HG03521 (cell line): Measurements from ENCODE around the gene C17orf107.
"Not testable (repeated sequence)": the region's sequence is repeated elsewhere in the genome, so short reads cannot be mapped to it uniquely, and the experiment has no call there.

Experiments
- ATAC-seq: cut with Tn5 transposase; IDR thresholded peaks from one replicate; pipeline ENCODE4 v1.9.1; 2021; ENCODE audit warnings: mild to moderate bottlenecking, moderate library complexity; ENCODE audit not compliant: unreplicated experiment

Gene C17orf107

DNA sequence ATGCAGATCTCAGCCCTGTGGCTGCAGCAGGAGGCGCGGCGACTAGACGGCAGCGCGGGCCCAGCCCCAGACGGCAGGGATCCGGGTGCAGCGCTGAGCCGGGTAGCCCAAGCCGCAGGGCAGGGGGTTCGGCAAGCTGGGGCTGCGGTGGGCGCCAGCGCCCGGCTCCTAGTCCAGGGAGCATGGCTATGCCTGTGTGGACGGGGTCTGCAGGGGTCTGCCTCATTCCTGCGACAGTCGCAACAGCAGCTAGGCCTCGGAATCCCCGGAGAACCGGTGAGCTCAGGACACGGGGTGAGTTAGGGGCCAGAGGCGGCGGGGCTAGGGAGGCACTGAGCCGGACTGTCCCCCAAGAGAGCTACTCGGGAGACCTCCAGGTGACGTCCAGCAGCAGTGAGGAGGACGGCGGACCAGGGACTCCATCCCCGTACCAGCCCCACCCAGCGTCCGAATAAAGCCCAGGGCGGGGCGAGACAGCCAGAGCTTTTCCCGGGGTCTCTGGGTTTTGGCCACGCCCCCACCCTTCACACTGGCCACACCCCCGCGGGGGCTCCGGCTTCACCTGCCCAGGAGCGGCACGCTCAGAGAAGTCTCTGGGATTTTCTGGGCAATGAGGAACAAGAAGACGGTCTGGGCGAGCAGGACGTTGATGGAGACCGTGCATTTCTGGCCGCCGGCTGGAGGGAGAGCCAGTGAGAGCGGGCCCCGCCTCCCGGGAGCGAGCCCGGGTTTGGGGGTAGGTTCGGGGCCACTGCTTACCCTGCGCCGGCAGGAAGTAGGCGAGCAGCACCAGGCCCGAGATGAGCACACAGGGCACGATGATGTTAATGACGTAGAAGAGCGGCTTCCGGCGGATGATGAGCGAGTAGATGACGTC, 1.1 kb downstream of the C17orf107 start:
- no peak for ATAC-seq

DNA sequence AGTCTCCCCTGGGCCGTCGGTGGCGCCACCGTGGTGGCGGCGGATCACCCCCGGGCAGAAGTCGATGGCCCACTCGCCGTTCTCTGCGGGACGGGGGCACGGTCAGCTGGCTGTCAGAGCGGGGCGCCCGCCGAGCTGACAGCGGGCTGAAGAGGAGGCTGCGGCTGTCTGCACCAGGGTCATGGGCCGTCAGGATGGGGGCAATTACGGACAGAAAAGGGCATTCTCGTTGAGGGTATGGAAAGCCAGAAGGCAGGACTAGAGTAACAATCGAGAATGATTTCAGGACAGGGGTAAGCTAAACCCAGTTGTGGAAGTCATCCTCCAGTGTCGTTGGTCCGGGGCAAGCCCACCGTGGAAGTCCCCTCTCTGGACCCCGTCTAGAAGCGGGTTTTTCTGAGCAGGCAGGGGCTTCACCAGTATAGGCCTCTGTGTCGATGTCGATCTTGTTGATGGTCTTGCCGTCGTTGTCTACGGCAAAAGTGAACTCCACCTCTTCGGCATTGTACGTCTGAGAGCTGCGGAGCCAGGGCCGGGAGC, 1.8 kb downstream of the C17orf107 start:
- no peak for ATAC-seq

GRCh38 chr17:4901648-4902344, 2.5 kb downstream of the C17orf107 start:
- ATAC-seq = no peak

DNA sequence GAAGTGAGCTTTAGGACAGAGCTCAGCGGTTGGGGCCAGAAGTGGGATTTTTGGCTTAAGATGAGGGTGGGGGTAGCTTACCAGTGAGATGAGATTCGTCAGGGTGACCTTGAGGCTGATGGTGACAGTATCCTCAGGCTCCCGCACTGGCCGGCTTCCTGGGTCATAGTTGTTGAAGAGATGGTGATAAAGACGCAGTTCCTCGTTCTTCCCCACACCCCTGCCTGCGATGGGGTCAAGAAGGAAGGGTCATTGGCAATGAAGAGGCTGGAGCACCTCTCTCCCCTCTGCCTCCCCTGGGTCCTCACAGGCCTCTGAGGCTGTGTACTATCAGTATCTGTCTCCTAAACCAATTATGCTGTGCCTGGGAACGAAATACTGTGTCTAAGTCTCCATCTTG, 3.2 kb downstream of the C17orf107 start:
- no peak for ATAC-seq

GRCh38 chr17:4903051-4903818, 3.9 kb downstream of the C17orf107 start, which contains the start of gene CHRNE:
Gene CHRNE (minus strand): TSS chr17:4903098. CDS start chr17:4903063, 35 bp downstream.
- no peak for ATAC-seq

GRCh38 chr17:4906642-4907041, 7.3 kb downstream of the C17orf107 start:
- ATAC-seq = not testable (repeated sequence)

DNA sequence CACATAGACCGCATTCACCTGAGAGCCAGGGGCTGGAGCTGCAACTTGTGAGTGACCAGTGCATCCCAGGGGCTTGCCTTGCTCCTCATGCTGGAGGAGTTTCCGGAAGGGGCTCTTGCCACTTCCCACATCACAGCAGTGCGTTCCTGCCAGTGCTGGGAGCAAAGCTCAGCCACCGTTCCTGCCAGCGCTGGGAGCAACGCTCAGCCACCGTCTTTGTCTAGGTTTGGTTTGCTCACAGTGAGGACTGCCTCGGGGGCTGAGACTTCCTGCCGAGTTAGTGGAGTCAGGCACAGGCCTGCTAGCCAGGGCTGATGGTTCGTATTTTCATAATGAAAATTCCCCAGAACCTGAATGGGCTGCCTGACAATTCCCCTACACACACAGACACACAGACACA, 9.0 kb downstream of the C17orf107 start:
- no peak for ATAC-seq

DNA sequence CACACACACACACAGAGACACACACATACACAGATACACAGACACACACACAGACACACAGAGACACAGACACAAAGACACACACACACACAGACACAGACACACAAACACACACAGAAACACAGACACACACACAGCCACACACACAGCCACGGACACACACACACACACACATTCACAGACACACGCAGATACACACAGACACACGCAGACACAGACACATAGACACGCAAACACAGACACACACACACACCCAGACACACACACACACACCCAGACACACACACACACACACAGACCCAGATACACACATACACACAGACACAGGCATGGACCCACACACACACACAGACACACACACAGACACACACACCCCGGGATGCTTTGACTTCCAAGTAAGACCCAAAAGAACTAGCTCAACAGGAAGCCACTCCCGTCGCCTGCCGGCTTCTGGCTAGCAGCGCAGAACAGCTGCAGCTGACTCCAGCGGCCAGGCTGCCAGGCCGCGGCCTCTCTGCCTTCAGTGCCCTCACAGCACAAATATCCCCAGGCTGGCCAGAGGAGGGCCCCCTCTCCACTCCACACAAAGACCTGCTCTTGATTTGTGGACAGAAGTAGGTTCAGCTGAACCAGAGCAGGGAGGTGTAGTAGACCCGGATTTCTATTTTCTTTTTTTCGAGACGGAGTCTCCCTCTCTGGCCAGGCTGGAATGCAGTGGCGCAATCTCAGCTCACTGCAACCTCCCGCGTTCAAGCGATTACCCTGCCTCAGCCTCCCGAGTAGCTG, 9.6 kb downstream of the C17orf107 start:
- ATAC-seq = peak; percentile 72

- no peak for ATAC-seq
These were observed 14.7 kb downstream of the C17orf107 start for GRCh38 chr17:4913994-4914393.

GRCh38 chr17:4914551-4914950, 15.2 kb downstream of the C17orf107 start:
- not testable (repeated sequence) for ATAC-seq

- ATAC-seq = no peak
These were observed 20.2 kb downstream of the C17orf107 start for GRCh38 chr17:4919511-4920047.

DNA sequence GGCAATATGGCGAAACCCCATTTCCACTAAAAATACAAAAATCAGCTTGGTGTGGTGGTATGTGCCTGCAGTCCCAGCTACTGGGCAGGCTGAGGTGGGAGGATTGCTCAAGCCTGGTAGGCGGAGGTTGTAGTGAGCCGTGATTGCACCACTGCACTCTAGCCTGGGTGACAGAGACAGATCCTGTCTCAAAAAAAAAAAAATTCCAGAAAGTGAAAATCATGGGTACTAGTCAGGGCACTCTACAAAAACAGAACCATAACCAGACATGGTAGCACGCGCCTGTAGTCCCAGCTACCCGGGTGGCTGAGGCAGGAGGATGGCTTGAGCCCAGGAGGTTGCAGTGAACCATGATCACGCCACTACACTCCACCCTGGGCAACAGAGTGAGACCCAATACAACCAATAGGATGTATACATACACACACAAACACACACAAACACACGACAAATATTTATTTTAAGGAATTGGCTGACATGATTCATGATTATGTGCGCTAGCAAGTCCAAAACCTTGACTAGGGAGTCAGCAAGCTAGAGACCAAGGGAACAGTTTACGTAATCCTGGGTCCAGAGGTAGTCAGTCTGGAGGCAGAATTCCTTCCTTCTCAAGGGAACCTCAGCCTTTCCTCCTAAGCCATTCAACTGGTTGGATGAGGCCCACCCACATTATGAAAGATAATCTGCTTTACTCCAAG, 21.2 kb downstream of the C17orf107 start:
- no peak for ATAC-seq

DNA sequence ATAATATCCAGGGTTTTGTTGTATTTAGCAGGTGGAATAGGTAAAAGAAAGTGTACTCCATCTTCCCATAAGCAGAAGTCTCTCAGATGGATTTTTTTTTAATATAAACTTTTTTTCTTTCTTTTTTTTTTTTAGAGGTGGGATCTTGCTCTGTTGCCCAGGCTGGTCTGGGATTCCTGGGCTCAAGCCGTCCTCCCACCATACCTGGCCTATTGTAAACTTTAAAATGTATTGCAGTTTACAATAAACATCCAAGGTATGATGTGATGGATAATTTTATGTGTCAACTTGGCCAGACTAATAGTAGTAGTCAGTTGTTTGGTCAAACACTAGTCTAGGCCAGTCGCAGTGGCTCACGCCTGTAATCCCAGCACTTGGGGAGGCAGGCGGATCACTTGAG, 22.0 kb downstream of the C17orf107 start:
- no peak for ATAC-seq

GRCh38 chr17:4926577-4927335, 27.4 kb downstream of the C17orf107 start:
- ATAC-seq = not testable (repeated sequence)

- no peak for ATAC-seq
These were observed 29.5 kb downstream of the C17orf107 start for GRCh38 chr17:4928881-4929280.

GRCh38 chr17:4931963-4932362, 32.6 kb downstream of the C17orf107 start, which contains the start of gene GP1BA:
Gene GP1BA (plus strand): TSS chr17:4932277. CDS start chr17:4932605, 328 bp downstream.
- ATAC-seq = no peak

DNA sequence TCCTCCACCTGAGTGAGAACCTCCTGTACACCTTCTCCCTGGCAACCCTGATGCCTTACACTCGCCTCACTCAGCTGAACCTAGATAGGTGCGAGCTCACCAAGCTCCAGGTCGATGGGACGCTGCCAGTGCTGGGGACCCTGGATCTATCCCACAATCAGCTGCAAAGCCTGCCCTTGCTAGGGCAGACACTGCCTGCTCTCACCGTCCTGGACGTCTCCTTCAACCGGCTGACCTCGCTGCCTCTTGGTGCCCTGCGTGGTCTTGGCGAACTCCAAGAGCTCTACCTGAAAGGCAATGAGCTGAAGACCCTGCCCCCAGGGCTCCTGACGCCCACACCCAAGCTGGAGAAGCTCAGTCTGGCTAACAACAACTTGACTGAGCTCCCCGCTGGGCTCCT, 33.4 kb downstream of the C17orf107 start:
- ATAC-seq = no peak

- no peak for ATAC-seq
These were observed 34.3 kb downstream of the C17orf107 start for GRCh38 chr17:4933646-4934045.
